ENCODE results near the gene CHAT.

CHAT gene

DNA sequence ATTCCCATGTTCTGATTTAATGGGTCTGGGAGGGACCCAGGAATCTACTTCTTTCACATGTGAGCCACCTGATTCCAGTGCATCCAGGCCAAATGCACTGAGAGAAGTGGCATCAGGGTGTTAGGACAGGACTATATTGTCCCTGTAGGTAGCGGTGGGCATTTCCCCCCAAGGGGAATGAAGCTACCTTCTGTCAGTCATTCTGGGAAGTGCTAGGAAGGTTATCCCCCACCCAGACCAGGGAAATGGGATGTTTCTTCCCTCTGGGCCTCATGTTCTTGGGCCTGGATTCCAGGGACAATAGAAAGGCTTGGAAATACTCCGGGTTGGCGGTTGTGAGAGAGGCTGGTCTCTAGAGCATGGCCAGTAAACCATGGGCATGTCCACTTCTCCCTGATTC is 86.4 kb downstream of the CHAT start:
- Histone ChIP-seq H3K4me3 (ENCODE audit: severe bottlenecking) (no peak overlapping the region), H3K27ac (ENCODE audit: poor library complexity, severe bottlenecking) (no peak overlapping the region), H3K4me1 (ENCODE audit: insufficient read depth, poor library complexity, severe bottlenecking) (no peaks in the 10 kb centered on the region), H3K9me3 (ENCODE audit: severe bottlenecking) (no peaks in the 10 kb centered on the region), H3K36me3 (ENCODE audit: low read depth) (no peaks in the 10 kb centered on the region), H3K27me3 (ENCODE audit: insufficient read depth, poor library complexity, severe bottlenecking) (peaks cover 14% of the 10 kb centered on the region)
- TF ChIP-seq, protein P1, sequence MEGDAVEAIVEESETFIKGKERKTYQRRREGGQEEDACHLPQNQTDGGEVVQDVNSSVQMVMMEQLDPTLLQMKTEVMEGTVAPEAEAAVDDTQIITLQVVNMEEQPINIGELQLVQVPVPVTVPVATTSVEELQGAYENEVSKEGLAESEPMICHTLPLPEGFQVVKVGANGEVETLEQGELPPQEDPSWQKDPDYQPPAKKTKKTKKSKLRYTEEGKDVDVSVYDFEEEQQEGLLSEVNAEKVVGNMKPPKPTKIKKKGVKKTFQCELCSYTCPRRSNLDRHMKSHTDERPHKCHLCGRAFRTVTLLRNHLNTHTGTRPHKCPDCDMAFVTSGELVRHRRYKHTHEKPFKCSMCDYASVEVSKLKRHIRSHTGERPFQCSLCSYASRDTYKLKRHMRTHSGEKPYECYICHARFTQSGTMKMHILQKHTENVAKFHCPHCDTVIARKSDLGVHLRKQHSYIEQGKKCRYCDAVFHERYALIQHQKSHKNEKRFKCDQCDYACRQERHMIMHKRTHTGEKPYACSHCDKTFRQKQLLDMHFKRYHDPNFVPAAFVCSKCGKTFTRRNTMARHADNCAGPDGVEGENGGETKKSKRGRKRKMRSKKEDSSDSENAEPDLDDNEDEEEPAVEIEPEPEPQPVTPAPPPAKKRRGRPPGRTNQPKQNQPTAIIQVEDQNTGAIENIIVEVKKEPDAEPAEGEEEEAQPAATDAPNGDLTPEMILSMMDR (IDR thresholded peaks at IDR 0.05; ENCODE audit: poor library complexity, severe bottlenecking), result no peak
- ATAC-seq (ENCODE audit: low read depth) (no peak), DNase-seq (ENCODE audit: low spot score) (no peak)

DNA sequence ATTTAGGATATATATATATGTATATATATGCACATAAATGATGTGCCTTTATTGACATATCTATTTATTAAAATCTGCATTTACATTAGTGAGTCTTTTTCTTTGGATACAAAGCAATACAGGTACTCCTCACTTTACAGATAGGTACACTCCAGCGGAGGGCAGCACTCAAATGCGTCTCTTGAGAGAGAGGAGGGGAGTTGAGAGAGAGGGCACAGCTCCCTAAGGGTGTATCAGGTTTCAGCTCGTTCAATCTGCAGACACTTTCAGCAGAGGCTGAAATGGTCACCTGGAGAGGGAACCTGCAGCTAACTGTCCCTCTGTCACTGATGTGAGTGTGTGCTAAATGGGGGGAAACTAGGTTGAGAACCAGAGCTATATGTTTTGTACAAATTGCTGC is 87.2 kb downstream of the CHAT start:
- DNase-seq (ENCODE audit: low spot score), result no peak
- ATAC-seq (ENCODE audit: low read depth), result no peak

DNA sequence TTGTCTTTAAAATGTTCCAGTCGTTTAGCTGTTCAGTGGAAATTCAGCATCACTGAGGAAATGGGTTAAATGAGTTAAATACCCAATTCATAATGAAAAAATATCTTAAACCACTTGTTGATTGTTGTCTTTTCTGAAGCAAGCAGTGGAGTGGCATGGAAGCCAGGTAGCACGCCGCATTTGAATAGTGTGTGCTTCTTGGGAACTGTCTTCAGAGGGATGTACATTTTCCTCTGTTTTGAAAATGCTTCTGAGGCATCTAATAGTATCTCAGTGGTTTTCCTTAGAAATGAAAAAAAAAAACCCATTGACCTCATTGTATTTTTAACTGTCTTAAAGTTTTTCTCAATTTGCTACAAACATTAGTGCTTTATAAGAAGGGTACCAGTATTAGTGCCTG is 93.7 kb downstream of the CHAT start:
- Histone ChIP-seq H3K4me3 (ENCODE audit: severe bottlenecking) (no peak overlapping the region), H3K36me3 (ENCODE audit: low read depth) (no peaks in the 10 kb centered on the region), H3K27me3 (ENCODE audit: insufficient read depth, poor library complexity, severe bottlenecking) (peaks cover 14% of the 10 kb centered on the region), H3K4me1 (ENCODE audit: insufficient read depth, poor library complexity, severe bottlenecking) (no peaks in the 10 kb centered on the region), H3K27ac (ENCODE audit: poor library complexity, severe bottlenecking) (no peak overlapping the region), H3K9me3 (ENCODE audit: severe bottlenecking) (no peaks in the 10 kb centered on the region)
- no peak for DNase-seq (ENCODE audit: low spot score)
- TF ChIP-seq, protein P1 (IDR thresholded peaks at IDR 0.05; ENCODE audit: poor library complexity, severe bottlenecking), result no peak
- ATAC-seq (ENCODE audit: low read depth), result no peak

More for the DNA sequence above, 87.2 kb downstream of the CHAT start:
- H3K4me1 ChIP-seq (ENCODE audit: insufficient read depth, poor library complexity, severe bottlenecking), result no peaks in the 10 kb centered on the region
- TF ChIP-seq, protein P1 (IDR thresholded peaks at IDR 0.05; ENCODE audit: poor library complexity, severe bottlenecking), result no peak
- H3K36me3 ChIP-seq (ENCODE audit: low read depth), result no peaks in the 10 kb centered on the region
- H3K9me3 ChIP-seq (ENCODE audit: severe bottlenecking), result no peaks in the 10 kb centered on the region
- no peak overlapping the region for H3K4me3 ChIP-seq (ENCODE audit: severe bottlenecking)
- H3K27ac ChIP-seq (ENCODE audit: poor library complexity, severe bottlenecking), result no peak overlapping the region
- peaks cover 14% of the 10 kb centered on the region for H3K27me3 ChIP-seq (ENCODE audit: insufficient read depth, poor library complexity, severe bottlenecking)

DNA sequence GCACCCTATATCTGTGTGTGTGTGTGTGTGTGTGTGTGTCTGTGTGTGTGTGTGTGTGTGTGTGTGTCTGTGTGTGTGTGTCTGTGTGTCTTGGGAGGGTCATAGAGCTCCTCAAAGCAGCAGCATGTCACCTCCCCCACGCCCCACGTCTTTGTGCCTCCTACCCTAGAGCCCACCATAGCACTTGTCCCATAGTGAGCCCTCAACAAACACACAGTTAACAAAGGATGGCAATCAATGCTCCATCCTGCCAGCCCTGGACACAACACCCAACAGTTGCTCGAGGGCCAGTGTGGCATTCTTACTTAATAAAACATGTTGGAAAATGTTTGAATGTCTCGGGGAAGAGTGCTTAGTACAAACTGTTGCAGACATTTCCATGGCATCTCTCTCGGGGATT is 96.1 kb downstream of the CHAT start:
- no peak for ATAC-seq (ENCODE audit: low read depth)
- TF ChIP-seq, protein P1 (IDR thresholded peaks at IDR 0.05; ENCODE audit: poor library complexity, severe bottlenecking), result no peak
- H3K4me1 ChIP-seq (ENCODE audit: insufficient read depth, poor library complexity, severe bottlenecking), result no peaks in the 10 kb centered on the region

DNA sequence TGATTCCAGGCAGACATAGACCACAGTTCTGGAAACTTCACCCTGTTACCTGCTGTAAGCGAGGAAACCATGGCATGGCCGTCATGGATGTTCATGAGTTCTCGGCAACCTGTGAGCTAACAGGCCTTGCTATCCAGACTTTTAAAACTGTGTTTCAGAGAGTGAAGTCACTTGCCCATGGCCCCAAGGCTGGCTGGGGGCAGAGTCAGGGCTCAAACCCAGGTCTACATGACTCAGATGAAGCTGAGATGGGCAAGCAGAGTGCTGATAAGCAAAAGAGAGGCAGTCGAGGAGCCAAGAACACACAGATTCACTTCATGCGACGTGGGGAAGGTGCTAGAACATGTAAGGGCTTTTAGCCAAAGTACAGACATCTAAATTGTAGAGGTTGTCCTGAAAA is 97.1 kb downstream of the CHAT start:
- Histone ChIP-seq H3K27me3 (ENCODE audit: insufficient read depth, poor library complexity, severe bottlenecking) (no peaks in the 10 kb centered on the region), H3K4me1 (ENCODE audit: insufficient read depth, poor library complexity, severe bottlenecking) (no peaks in the 10 kb centered on the region), H3K9me3 (ENCODE audit: severe bottlenecking) (no peaks in the 10 kb centered on the region), H3K27ac (ENCODE audit: poor library complexity, severe bottlenecking) (no peak overlapping the region), H3K4me3 (ENCODE audit: severe bottlenecking) (no peak overlapping the region), H3K36me3 (ENCODE audit: low read depth) (no peaks in the 10 kb centered on the region)
- ATAC-seq (ENCODE audit: low read depth) (no peak), DNase-seq (ENCODE audit: low spot score) (no peak)
- TF ChIP-seq, protein P1 (IDR thresholded peaks at IDR 0.05; ENCODE audit: poor library complexity, severe bottlenecking), result no peak

More for the DNA sequence above, 96.1 kb downstream of the CHAT start:
- DNase-seq (ENCODE audit: low spot score), result no peak
- H3K27ac ChIP-seq (ENCODE audit: poor library complexity, severe bottlenecking), result no peak overlapping the region
- no peaks in the 10 kb centered on the region for H3K36me3 ChIP-seq (ENCODE audit: low read depth)
- no peaks in the 10 kb centered on the region for H3K27me3 ChIP-seq (ENCODE audit: insufficient read depth, poor library complexity, severe bottlenecking)
- no peaks in the 10 kb centered on the region for H3K9me3 ChIP-seq (ENCODE audit: severe bottlenecking)
- H3K4me3 ChIP-seq (ENCODE audit: severe bottlenecking), result no peak overlapping the region
